MM.1S (cell line): ENCODE data around the gene ATN1.

Experiments used
- DNase-seq: peaks from one replicate; pipeline ENCODE4 v3.0.0-alpha.2; 2015
- H2AFZ ChIP-seq: fragments of 300-600 bp; sonication (generic); 2 replicates; pipeline ENCODE4 v1.6.0; 2016; ENCODE audit warnings: antibody characterized with exemption, low read length
- H3F3A ChIP-seq: fragments of 300-600 bp; sonication (generic); 2 replicates; pipeline ENCODE4 v1.6.1; 2016; ENCODE audit warnings: mild to moderate bottlenecking, antibody characterized with exemption, low read length, moderate library complexity, mixed read lengths; ENCODE audit not compliant: insufficient read depth
- H3K27ac ChIP-seq: fragments of 300-600 bp; sonication (generic); 2 replicates; pipeline ENCODE4 v1.5.1; 2016; ENCODE audit warnings: mild to moderate bottlenecking, low read length
- H3K27me3 ChIP-seq: fragments of 300-600 bp; sonication (generic); replicated peaks from 2 replicates; pipeline ENCODE4 v1.6.0; 2016; ENCODE audit warnings: low read length; ENCODE audit not compliant: insufficient read depth
- H3K36me3 ChIP-seq: fragments of 300-600 bp; sonication (generic); replicated peaks from 2 replicates; pipeline ENCODE4 v1.6.1; 2016; ENCODE audit warnings: mild to moderate bottlenecking, low read length, mixed read lengths; ENCODE audit not compliant: insufficient read depth
- H3K4me1 ChIP-seq: fragments of 300-600 bp; sonication (generic); 2 replicates; pipeline ENCODE4 v1.6.1; 2016; ENCODE audit warnings: low read length, mixed read lengths
- H3K4me2 ChIP-seq: fragments of 300-600 bp; sonication (generic); 2 replicates; pipeline ENCODE4 v1.6.0; 2016; ENCODE audit warnings: low read depth, low read length
- H3K4me3 ChIP-seq: fragments of 300-600 bp; sonication (generic); 2 replicates; pipeline ENCODE4 v1.5.1; 2016; ENCODE audit warnings: low read length, mixed read lengths
- H3K79me2 ChIP-seq: fragments of 300-600 bp; sonication (generic); 2 replicates; pipeline ENCODE4 v1.6.1; 2016; ENCODE audit warnings: mixed run types, low read length, mixed read lengths
- H3K9ac ChIP-seq: fragments of 300-600 bp; sonication (generic); 2 replicates; pipeline ENCODE4 v1.6.1; 2016; ENCODE audit warnings: low read length, mixed read lengths
- H3K9me2 ChIP-seq: fragments of 300-600 bp; sonication (generic); replicated peaks from 2 replicates; pipeline ENCODE4 v1.6.1; 2016; ENCODE audit warnings: mild to moderate bottlenecking, low read length, mixed read lengths; ENCODE audit not compliant: insufficient read depth
- H3K9me3 ChIP-seq: fragments of 300-600 bp; sonication (generic); replicated peaks from 2 replicates; pipeline ENCODE4 v1.6.1; 2016; ENCODE audit warnings: mild to moderate bottlenecking, low read length, mixed read lengths; ENCODE audit not compliant: insufficient read depth
- H4K20me1 ChIP-seq: fragments of 300-600 bp; sonication (generic); 2 replicates; pipeline ENCODE4 v1.6.1; 2016; ENCODE audit warnings: mild to moderate bottlenecking, low read length, moderate library complexity, mixed read lengths; ENCODE audit not compliant: insufficient read depth
- EZH2 ChIP-seq: fragments of 300-600 bp; sonication (generic); optimal IDR thresholded peaks from 2 replicates; pipeline ENCODE3; 2017; ENCODE audit warnings: low read depth, mild to moderate bottlenecking, antibody characterized with exemption, low read length, mixed read lengths
- EZH2phosphoT487 ChIP-seq: fragments of 300-600 bp; sonication (generic); IDR thresholded peaks from 2 replicates; pipeline ENCODE4 v1.6.1; 2018; ENCODE audit warnings: antibody characterized with exemption, low read length
- TF ChIP-seq, protein P1 (sequence below): fragments of 300-600 bp; sonication (generic); IDR thresholded peaks from 2 replicates; pipeline ENCODE4 v1.5.1; 2016; ENCODE audit warnings: antibody characterized with exemption, low read length, mixed read lengths

ATN1 gene

DNA sequence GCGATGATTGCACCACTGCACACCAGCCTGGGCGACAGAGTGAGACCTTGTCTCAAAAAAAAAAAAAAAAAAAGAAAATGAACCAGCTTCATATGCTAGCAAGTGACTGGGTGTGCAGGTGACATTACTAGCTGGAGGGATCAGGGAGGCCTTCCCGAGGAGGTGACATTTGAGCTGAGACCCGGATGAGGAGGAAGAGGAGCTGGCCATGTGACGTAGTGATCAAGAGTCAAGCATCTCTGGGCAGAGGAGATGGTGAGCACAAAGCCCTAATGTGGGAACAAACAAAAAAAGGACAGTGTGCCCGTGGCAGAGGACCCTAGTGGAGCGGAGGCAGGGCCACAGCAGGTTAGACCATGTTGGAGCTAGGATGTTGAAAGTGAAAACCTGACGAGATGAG, 19.9 kb downstream of the ATN1 start:
- TF ChIP-seq EZH2phosphoT487: no peak
- TF ChIP-seq, protein P1, sequence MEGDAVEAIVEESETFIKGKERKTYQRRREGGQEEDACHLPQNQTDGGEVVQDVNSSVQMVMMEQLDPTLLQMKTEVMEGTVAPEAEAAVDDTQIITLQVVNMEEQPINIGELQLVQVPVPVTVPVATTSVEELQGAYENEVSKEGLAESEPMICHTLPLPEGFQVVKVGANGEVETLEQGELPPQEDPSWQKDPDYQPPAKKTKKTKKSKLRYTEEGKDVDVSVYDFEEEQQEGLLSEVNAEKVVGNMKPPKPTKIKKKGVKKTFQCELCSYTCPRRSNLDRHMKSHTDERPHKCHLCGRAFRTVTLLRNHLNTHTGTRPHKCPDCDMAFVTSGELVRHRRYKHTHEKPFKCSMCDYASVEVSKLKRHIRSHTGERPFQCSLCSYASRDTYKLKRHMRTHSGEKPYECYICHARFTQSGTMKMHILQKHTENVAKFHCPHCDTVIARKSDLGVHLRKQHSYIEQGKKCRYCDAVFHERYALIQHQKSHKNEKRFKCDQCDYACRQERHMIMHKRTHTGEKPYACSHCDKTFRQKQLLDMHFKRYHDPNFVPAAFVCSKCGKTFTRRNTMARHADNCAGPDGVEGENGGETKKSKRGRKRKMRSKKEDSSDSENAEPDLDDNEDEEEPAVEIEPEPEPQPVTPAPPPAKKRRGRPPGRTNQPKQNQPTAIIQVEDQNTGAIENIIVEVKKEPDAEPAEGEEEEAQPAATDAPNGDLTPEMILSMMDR: no peak
- TF ChIP-seq EZH2: no peak
- Histone ChIP-seq H3K36me3 (no peaks in the 10 kb centered on the region), H4K20me1 (no peaks in the 10 kb centered on the region), H3K79me2 (peaks cover 37% of the 10 kb centered on the region), H3K9ac (no peak overlapping the region), H3K4me3 (no peak overlapping the region), H2AFZ (no peak overlapping the region), H3K4me2 (no peak overlapping the region), H3K4me1 (peaks cover 41% of the 10 kb centered on the region), H3K9me2 (no peaks in the 10 kb centered on the region), H3K27me3 (no peaks in the 10 kb centered on the region), H3K27ac (no peak overlapping the region), H3F3A (peaks cover 78% of the 10 kb centered on the region), H3K9me3 (no peaks in the 10 kb centered on the region)
- no peak for DNase-seq

DNA sequence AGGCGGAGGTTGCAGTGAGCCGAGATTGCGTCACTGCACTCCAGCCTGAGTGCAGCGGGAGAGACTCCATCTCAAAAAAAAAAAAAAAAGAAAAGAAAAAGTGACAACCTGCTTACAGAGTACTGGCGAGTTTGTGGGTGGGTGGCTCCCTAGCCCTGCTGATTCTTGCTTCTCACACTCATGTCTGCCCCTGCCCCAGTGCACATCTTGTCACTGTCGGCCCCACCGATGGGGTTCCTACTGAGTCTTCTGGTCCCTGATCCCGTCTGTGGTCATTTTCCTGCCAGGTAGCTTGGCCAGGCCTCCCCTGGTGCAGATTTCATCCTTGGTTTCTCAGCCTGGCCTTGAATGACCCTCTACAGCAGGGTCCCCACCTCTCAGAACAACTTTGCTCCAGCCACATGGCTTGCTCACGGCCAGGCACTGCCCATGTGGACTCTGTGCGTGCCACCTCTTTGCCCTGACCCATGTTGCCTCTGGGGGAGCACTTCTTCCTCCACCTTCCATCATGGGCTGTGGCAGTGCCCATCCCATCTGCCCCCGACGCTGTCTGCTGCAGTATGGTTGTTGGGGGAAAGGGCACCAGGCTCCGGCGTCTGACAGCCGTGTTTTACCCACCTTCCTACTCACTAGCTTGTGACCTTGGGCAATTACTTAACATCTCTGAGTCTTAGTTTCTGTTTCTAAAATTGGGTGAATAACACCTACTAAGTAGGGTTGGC, 21.3 kb downstream of the ATN1 start:
- Histone ChIP-seq H3K79me2 (peaks cover 49% of the 10 kb centered on the region), H3K4me3 (peak overlapping the region; percentile 45), H4K20me1 (no peaks in the 10 kb centered on the region), H3K36me3 (no peaks in the 10 kb centered on the region), H3K27me3 (no peaks in the 10 kb centered on the region), H3K4me2 (peak overlapping the region; percentile 79), H3K9me3 (no peaks in the 10 kb centered on the region), H3F3A (peaks cover 73% of the 10 kb centered on the region), H3K9me2 (no peaks in the 10 kb centered on the region), H2AFZ (peak overlapping the region; percentile 63), H3K9ac (peak overlapping the region; percentile 61), H3K27ac (peak overlapping the region; percentile 97), H3K4me1 (peaks cover 51% of the 10 kb centered on the region)
- TF ChIP-seq EZH2phosphoT487 (no peak), EZH2 (no peak)
- TF ChIP-seq, protein P1: peak; percentile 52
- peak; percentile 82 for DNase-seq

- peaks cover 55% of the 10 kb centered on the region for H3K79me2 ChIP-seq
- no peaks in the 10 kb centered on the region for H3K9me3 ChIP-seq
- H4K20me1 ChIP-seq: no peaks in the 10 kb centered on the region
- TF ChIP-seq, protein P1: peak; percentile 67
- TF ChIP-seq EZH2: no peak
- H3K4me1 ChIP-seq: peaks cover 60% of the 10 kb centered on the region
- peak overlapping the region; percentile 97 for H3K27ac ChIP-seq
- no peaks in the 10 kb centered on the region for H3K27me3 ChIP-seq
- H3F3A ChIP-seq: peaks cover 64% of the 10 kb centered on the region
- H2AFZ ChIP-seq: peak overlapping the region; percentile 21
- no peaks in the 10 kb centered on the region for H3K36me3 ChIP-seq
- DNase-seq: no peak
- H3K4me3 ChIP-seq: peak overlapping the region; percentile 80
- H3K9me2 ChIP-seq: no peaks in the 10 kb centered on the region
- H3K9ac ChIP-seq: peak overlapping the region; percentile 91
- H3K4me2 ChIP-seq: peak overlapping the region; percentile 99
These were observed 22.6 kb downstream of the ATN1 start for GRCh38 chr12:6950401-6950801.
